ENCODE results near the gene USP19.

The USP19 gene

DNA sequence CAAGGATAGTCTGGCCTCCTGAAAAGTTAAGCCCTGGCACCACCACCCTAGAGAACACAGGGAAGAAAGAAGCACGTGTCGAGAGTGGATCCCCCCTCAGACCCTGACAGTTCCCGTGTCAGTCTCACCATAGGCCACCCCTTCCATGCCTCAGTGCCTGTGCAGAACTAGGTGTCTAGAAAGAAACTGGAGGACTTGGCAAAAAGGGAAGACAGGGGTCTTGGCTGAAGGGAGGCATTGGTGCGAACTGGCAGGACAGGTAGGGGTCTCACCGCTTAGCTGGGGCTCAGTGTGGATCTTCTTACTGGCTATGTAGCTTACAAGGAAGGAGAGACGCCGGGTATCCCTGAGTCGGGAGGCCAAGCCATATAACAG, 16.6 kb downstream of the USP19 start:
- no peak for DNase-seq

DNA sequence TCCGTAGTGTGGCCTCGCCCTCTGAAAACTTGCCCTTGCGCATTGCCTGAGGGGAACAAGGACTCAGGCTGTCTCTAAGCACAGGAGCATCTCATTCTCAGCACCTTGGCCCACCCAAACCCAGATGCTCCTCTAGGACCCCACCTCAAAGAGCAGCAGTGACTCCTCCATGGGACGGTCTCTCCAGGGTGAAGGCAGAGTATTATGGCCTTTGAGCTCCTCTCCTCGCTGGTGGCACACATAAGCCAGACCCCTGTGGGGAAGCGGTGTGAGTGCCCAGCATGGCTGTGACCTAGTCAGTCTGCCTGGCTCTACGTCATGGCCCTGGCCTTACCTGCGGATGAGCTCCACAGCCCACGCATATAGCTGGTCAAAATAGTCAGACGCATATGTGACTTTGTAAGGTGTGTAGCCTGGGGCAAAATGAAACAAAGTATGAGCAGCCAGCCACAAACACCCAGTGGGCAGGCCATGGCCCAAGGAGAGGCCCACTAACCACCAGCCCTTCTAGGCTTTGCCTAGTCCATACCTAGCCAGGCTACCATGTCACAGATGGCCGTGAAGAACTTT, 20.5 kb downstream of the USP19 start:
- no peak for DNase-seq

DNA sequence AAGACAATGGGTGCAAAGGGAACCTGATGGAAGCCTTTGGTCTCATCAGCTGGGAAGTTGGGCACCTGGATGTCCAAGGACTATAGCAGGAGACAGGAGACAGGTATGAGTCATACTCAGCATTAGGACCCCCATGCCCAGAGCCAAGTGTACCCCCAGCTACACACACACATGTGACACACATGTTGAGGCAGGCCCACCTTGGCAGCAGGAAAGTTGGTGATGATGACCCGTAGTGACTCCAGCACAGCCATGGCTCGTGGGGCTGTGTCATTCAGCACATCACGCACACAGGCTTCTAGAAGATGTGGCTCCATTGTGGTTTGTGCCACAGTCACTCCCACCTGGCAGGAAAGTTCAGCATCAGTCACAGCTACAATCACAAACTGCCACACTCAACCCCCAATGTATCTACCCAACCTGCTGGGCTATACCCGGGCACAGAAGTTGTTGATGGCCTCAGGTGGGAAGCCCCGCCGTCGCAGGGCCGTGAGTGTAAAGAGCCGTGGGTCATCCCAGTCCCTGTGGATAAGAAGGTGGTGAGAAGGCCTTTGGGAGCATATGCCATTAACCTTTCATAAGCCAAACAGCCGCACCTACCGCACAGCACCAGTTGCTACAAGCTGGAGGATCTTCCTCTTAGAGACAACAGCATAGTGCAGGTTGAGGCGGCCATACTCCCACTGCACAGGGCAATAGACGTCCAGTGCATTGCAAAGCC, 21.6 kb downstream of the USP19 start:
- DNase-seq: no peak

DNA sequence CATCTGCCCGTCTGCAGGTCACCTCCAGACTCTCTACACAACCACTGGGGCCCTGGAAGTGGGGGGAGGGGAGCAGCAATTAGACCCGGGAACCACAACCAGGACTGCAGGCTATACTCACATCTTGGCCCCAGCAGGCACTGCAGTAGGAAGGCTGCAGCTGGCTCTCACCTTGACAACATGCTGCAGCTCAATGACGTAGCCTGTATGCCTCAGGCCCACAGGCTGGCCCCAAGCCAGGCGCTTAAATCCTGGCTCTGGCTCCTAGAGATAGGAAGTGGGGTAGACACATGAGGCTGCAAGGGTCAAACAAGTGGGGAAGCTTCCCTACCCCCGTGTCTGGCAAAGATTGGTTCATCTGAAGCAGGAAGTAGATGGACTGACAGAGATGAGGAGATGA, 22.2 kb downstream of the USP19 start:
- no peak for DNase-seq

DNA sequence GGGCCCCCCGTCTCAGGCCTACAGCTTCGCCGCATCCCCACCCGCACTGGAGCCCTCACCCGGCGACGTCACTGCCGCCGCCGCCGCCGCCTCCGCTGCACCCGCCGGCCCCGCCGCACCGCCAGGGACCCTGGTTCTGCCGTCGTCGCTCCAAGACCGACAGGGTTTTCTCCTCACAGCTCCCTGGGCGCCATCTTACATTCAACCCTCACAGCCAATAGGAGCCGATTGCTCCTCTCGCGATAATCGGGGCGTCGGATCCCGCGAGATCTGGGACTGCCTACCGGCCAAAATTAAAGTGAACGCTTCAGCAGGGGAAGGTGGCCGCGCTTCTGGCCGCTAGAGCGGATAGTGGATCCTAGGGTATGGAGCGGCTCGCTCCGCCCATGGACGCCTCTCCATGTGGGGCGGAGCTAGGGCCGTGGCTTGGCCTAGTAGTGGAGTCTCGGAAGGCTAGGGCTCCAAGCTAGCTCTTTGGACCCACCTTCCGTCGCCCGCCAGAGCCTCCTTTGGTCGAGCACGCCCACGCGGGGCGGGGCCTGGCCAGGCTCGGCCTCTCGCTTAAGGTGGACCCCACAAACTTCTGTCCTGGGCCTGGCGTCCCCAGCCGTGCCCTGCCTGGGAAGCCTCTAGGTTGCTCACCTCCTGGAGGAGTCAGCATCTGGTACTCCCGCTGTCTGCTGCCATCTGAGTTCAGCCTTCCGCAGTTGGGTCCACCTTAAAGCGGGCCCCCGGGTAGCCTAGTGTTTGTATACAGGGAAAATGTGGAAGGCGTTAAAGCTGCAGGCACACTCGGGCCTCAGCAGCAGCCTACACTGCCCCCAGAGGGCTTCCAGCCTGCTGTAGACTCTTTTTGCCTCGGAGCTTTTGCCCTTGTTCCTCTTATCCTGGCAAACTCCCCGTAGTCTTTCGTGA, 26.5 kb downstream of the USP19 start, which contains the start of gene QRICH1:
TSS of gene QRICH1 (minus strand) at position 219 of the 915 bp plus-strand sequence. CDS start 17,054 bp downstream, outside the sequence.
- DNase-seq: peak; percentile 95

DNA sequence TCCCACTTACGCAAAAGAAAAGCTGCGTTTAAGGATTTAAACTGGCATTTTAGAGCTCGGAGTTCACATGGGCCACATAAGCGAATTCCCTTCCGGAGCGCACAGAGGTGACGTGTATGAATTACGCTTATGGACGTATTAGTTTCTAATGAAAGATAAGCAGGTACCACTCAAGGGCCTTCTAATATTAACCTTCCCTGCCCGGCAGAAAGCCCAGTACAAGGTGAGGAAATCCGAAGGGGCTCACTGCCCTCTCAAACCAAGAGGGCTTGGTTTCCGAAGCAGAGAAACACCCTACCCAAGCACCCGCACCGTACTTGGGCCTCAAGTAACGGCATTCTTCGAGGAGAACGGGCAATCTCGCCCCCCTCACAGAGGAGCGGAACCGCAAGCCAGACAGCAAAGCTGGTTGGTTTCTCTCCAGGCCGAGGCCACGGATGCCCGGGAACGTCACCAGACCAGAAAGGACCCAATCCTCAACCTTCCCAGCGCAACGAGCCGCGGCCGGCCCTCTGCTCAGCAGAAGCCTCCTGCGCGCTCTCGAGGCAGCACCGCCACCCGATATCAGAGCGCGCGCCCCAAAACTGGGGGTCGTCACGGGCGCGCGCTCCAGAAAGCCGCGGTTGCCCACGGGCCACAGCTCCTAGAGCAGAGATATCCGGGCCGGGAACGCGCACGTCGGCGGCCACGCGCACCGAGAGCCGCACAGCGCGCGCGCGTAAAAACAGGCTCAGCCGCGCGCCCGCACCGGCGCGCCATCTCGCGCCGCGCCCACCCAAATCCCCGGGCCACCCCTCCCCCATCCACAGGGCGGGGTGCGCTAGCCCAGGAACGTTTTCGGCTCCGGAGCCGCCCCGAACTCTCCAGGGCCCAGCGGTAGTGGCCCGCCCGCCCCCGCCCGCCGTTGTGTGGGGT, 27.4 kb downstream of the USP19 start:
- DNase-seq: peak; percentile 83

DNA sequence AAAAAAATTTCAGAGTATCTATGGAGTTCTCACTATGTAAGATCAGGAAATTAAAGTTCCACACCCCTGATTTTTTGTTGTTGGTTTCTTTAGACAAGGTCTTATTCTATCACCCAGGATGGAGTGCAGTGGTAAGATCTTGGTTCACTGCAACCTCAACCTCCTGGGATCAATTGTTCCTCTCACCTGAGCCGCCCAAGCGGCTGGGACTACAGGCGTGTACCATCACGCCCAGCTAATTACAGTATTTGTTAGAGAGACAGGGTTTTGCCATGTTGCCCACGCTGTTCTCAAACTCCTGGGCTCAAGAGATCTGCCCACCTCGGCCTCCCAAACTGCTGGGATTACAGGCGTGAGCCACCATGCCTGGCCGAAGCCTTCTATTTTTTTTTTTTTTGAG, 39.2 kb downstream of the USP19 start:
- no peak for DNase-seq

DNA sequence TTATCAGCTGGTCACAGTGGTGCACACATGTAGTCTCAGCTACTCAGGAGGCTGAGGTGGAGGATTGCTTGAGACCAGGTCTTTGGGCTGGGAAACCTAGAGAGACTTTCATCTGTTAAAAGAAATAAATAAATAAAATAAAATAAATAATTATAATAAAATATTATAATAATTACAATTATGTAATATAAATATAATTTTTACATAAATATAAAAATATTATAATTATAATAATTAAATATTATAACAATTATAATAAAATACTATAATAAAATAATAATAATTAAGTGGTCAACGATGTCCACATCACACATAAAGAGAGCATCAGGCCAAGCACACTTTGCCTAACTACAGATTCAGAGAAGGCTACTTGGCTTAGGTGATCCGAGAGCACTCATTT, 41.4 kb downstream of the USP19 start:
- DNase-seq: no peak

DNA sequence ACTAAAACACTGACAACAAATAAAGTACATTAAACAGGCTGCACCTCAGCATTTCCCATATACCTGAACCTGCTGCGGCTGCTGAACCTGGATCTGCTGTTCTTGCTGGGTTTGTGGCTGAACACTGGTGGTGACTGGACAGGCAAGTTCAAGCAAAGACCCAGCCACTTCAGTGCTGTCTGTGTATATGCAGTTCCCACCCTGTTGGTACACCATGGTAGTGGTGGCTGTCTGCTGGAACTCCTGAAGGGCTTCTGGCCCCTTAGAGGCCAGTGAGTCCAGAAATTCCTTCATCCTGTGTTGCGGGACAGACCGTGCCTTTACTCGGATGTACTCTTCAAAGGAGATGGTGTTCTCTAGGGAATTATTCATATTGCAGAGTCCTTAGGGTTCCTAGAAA, 44.0 kb downstream of the USP19 start:
- DNase-seq: no peak

DNA sequence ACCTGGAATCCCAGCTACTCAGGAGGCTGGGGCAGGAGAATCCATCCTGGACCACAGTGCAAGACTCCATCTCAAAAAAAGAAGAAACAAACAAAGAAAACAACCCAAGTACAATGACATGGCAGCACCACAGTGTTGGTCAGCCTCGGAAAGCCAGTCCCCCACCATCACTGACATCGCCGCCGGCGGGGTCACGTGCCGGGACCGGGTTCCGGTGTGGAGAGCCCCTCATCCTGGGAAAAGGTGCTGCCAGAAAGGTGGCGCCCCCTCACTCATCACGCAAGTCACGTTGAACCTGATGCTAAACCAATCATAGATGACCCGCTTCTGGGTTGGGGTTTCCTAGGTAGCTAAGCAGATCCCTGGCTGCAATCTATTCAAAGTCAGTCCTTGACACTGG, 44.5 kb downstream of the USP19 start:
- no peak for DNase-seq

Data from activated CD8-positive, alpha-beta memory T cell treated with anti-CD3 and anti-CD28 coated beads, Interleukin-2, amount 50 U/mL, for 4 hours (primary cell).